HK-2 (cell line): ENCODE results near the gene CD300E.

Source experiments
- DNase-seq: peaks from one replicate; pipeline ENCODE4 v3.0.0-alpha.2; 2018; ENCODE audit not compliant: unreplicated experiment

Gene CD300E

GRCh38 chr17:74566132-74566753, 57.3 kb downstream of the CD300E start:
- peak; percentile 27 for DNase-seq

GRCh38 chr17:74565126-74565525, 58.4 kb downstream of the CD300E start:
- no peak for DNase-seq

GRCh38 chr17:74563358-74563757, 60.2 kb downstream of the CD300E start:
- no peak for DNase-seq

- DNase-seq = no peak
Observed at GRCh38 chr17:74561586-74561985, 62.0 kb downstream of the CD300E start.
